Cerebellar cortex (tissue), 1 donor: ENCODE measurements around the gene JAML.
A peak's percentile ranks its signal among the peaks of the same experiment; 100 is the strongest.

Experiments
- DNase-seq: peaks from one replicate; pipeline ENCODE4 v3.0.0-alpha.2; 2015; ENCODE audit warnings: low spot score

The JAML gene, protein sequence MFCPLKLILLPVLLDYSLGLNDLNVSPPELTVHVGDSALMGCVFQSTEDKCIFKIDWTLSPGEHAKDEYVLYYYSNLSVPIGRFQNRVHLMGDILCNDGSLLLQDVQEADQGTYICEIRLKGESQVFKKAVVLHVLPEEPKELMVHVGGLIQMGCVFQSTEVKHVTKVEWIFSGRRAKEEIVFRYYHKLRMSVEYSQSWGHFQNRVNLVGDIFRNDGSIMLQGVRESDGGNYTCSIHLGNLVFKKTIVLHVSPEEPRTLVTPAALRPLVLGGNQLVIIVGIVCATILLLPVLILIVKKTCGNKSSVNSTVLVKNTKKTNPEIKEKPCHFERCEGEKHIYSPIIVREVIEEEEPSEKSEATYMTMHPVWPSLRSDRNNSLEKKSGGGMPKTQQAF

DNA sequence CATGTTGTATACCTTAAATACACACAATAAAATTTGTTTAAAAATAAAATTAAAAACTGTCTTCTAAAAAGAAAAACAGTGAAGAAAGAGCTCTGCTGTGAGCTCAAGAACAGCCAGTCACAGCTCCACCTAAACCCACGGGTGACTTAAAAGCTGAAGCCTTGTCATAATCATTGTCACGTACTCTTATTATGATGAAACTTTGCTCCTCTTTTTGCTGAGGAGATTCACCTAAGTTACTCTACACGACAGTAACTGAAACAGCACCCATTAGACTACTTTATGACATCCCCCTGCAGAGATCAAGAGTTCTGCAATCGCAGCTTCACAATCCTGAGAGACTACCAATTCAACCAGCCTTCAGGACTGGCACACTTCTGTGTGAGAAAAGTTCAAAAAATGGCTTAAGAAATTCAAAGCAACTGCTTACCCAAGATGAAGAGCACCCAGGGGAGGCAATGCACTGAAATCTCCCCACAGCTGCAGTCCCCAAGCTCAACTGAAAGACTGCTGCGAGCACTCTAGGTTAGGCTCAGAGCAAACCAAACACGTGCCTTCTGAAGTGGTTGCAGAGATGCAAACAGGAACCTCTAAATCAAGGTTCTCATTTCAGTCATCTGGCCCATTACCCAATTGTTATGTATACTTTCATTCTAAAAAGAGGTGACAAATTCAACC, at the start of gene JAML:
JAML (minus strand) TSS at position 501 of the 678 bp plus-strand sequence. CDS start 10,145 bp downstream, outside the sequence.
- DNase-seq, result no peak

DNA sequence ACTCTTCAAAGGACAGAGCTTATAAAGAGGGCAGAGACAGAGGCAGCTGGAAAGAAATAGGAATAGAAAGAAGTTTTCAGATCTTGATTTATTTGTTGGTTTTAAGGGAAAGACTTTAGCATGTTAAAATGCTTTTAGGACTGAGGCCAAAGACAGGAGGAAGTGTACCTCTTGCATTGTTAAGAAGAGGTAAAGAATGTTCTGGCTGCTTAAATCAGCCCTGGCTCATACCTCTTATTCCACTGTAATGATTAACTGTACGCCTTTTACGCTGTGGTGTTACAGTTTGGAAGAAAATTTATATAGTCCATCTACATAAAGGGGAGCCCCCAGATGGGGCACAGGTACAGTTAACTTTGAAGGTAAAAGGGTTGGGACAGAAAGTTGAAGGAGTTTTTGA, 49.4 kb upstream of the JAML start:
- DNase-seq, result no peak

DNA sequence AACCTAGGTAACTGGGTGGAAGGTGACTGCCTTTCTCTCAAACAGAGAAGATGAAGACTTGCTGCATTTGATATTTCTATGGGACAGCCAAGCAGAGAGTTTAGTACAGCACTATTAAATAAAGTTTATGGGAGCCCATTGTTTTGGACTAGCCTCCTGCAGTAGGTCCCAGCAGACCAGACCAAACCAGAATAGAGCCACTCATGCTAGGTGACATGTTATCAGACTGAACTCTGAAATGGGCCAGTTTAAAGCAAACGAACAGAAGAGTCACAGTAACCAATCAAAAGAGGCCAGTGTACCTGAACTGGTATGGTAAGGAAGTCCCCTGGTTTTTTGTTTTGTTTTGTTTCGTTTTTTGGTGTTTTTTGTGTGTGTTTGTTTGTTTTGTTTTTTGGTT, 47.2 kb upstream of the JAML start:
- DNase-seq, result no peak

DNA sequence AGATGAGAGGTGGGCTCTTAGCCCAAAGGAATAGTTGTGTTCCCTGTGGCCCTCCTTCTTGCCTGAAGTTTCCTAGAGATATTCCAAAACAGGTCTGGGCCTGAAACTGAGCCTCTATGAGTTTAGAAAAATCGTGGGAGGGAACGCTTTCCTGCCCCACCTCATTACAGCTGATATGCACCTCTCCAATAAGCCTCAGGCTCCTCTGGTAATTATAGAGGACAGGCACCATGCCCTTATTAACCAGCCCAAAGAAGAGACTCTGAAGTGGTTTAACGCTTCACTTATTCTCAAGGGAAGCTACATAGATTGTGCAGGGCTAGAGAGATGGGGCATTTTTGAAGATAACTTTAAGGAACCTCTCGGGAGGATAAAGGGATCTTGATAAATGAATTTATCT, 42.7 kb upstream of the JAML start:
- no peak for DNase-seq

DNA sequence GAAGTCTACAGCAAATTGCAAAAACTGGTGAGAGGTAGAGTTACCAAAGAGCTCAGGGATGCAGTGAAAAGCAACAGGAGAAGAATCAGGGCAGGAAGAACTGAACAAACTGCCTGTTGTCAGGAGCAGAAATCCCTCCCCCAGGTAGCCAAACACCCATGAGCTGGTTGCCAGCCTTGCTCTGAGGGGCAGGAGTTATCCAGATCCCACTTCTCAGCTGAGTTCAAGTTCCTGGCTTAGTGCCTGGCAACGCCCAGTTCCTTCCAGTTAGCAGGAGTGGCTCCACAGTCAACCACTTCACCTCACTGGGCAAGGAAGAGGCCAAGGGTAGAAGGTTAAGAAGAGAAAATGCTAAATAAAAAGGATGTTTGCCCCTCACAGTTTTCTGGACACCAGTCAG, 41.1 kb upstream of the JAML start:
- no peak for DNase-seq

DNA sequence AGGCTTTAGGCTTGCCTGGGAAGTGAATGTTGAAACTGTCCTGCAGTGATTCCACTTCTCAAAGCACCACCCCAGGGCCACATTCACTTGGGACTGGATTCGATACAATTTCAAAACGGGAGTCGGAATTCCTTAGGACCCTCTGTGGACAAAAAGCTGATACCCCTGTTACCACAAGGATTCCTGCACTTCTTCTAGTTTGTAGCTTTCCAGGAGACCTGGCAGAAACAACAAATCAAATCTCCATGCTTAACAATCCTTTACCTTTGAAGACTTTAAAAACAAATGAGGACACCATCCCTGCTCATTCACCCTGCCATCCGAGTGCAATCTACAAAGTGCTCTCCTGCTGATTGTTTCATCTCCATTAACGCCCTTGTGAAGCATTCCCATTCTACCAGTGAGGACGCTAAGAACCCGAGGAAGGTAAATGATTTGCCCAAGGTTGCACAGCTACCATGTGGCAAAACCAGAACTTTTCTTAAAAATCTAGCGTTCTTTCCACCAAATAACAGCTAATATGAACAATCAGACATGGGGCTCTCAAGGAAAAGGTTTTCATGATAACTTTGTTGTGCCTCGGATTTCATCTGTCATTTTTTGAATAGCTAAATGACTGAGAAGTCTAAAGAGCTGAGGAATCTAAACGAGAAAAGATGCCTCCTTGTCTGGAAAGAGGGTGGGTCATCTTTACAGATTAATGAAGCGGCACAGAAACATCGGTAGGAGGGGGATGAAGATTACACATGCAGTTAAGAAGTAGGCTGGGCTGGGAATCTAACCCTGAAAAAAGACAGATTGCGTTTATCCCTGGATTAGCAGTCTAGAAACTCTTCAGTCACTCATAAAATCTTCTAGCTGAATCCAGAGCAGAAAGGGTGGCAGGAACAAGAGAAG, 40.0 kb upstream of the JAML start:
- DNase-seq, result no peak

DNA sequence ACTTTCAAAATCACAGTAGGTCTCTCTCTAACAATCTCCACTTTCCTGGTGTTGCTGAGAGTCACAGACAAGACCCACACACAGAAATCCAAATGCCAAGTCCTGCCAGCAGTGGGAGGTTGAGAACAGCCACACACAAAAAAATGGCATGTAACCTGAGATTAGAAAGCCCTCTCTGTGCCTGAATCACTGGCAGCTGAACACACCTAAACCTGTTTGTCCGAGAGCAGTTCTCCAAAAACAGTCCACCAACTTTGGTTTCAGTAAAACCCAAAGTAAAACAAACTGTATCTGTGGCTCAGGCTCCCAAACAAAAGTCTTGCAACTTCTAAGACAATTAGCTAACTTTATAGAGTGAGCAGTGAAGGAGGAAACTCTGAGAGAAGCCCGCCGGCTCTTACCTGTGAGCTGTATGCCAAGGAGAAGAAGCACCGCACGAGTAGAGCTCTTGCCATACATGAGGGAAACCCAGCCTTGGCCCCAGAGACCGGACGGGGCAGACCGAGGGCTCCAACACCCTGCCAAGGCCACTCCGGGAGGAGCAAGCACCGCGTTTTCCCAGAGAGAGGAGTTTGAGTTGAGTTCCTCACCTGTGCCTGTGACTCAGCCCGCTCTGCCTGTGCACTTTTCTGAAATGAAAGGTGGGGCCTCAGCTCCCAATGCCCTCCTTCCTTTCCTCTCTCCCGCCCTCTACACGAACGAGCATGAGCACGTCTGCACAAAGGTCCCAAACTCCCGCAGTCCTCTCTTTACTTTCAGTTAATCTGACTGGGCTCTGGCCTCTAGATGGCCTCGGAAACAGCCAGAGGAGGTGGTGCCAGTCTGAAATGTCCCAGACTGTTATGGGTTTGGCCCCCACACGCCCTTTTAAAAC, 39.1 kb upstream of the JAML start, which contains the start of gene MPZL2:
MPZL2 (minus strand) TSS at position 603 of the 874 bp plus-strand sequence; CDS start at position 459, 144 bp downstream.
- DNase-seq, result no peak

DNA sequence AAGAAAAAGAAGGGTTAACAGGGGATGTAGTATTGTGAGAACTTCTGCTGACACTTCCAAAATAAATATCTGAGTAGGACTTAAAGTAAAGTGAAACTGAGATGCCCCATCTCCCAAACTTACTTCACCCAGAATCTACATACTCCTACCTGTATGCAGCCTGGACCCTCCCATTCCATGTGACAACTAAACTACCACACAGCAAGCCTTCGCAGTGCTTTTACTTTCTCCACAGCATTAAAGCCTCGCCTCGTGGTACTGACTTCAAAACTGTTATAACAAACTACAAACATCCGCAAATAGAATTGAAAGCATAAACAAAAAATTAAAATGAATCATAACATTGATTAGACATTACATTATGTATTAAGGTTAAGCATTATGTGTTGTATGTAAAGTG, 38.3 kb upstream of the JAML start:
- DNase-seq, result no peak

DNA sequence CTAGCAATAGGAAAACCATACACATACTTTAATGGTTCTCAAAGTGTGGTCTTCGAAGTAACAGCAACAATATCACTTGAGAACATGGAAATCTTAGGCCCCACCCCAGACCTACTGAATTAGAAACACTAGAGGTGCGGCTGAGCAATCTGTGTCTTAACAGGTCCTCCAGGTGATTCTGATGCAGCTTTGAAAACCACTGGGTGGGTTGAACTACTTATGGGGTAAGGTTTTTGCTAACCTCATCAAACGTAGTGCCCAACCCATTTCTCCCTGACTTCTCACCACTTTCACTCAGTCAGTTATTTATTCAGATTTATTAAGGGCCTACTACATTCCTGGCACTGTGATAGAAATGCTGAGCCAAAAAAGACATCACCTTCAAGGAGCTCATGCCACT, 35.5 kb upstream of the JAML start:
- DNase-seq, result no peak

DNA sequence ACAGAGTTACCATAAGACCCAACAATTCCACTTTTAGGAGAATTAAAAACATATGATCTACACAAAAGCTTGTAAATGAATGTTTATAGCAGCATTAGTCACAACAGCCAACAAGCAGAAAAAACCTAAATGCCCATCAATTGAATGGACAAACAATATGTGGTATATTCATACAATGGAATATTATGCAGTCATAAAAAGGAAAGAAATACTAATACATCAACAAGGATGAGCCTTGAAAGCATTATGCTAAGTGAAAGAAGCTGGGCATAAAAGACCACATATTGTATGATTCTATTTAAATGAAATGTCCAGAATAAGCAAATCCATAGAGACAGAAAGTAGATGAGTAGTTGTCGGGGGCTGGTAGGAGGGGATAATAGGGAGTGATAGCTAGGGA, 34.3 kb upstream of the JAML start:
- no peak for DNase-seq

DNA sequence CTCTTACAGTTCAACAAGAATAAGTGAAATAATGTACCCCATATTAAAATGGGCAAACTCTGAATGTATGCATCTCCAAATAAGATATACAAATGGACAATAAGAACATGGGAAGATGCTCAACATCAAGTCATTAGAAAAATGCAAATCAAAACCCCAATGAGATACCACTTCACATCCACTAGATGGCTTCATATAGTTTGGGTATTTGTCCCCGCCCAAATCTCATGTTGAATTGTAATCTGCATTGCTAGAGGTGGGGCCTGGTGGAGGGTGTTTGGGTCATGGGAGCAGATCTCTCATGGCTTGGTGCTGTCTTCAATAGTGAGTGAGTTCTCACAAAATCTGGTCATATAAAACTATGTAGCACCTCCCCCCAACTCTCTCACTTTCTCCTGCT, 33.6 kb upstream of the JAML start:
- no peak for DNase-seq

DNA sequence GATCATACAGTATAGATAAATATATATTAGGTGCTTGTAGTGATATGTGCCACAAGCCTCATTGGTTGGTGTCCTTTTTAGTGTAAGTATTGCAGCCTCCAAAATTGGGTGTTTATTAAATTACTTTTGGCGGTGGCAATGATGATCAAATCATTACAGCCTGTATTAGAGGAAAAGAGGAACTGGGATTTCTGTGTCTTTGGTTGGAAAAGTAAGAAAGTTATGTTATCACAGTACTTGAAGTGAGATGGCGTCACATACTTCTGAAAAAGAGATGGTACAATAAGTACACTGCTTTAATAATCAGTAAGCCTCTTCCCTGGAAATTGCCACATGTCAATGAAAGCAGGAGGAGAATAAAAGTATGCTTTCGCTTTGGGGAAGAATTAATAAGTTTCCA, 27.9 kb upstream of the JAML start:
- DNase-seq, result no peak

DNA sequence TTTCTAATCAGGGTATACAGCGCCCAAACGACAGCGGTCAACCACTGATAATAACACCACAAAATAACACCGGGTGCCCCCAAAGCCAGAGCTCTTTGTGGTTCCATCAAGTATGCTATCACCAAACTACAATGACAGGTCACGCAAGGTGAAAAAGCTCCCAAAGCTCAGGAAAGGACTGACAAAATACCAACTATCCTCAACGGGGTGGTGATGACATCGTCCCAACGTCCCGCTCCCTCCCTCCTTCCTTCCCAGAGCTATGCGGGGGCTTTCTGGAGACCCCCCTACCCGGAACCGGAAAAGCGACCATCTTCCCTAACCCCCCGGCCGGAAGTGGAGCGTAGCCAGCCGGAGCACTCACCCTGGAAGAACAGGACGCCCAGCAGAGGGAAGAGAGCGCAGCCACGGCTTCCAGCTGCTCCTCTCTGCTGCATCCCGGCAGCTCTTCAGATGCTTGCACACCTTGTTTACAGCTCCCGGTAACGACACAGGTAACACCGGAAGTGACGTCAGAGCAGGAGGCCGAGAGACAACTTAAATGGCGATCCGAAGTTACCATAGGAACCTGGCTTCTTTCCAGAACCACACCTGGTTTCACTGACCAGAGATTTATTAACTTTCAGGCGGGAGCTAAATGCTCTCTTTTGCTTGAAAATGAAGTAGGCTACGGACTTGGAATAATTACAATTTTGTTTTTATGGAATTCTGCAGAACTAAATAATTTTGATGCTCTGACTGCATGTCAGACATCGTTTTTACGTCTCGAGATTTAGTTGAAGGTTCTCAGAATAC, 27.2 kb upstream of the JAML start, which contains the start of gene MPZL3:
MPZL3 (minus strand) TSS at position 508 of the 795 bp plus-strand sequence; CDS start at position 437, 71 bp downstream.
- DNase-seq, result peak; percentile 91

DNA sequence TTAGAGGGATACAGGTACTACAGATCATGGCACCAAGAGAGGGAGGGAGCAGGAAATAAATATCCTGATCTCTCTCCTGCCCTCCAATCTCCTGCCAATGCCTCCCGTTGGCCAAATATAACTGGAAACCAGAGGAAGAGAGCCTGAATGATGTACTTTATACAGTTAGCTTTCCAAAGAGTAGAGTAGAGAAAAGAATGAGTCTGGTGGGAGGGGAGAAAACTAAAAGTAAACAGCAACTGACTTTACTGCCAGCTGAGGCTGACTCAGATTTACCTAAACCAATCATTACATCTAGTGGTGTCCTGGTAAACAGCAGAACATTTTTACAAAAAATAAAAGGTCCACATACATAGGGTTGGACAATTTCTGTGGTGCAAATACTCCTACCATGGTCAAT, 22.2 kb upstream of the JAML start:
- no peak for DNase-seq

DNA sequence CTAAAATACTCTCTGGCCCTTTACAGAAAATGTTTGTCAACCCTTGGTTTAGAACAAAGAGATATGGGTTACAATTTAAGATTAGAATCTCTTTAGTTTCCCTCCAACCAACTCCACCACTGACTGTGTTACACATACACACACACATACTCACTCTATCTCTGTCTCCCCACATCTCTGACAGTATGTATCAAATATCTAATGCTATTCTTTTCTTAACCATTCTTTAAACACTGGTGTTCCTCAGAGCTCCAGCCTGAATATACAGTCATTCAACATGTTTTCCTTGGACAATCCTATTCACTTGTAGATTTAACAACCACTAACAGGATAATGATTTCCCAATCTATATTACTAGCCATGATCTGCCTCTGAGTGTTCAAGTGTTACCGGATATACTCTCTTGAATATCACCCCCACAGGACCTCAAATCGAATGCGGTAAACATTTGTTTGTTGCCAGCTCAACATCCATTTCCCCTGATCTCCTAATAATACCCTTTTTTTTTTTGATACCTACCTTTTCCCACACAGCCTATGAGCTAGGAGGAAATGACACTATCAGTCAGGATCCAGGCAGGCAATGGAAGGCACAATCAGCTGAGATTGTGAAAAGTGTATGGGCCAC, 21.2 kb upstream of the JAML start:
- no peak for DNase-seq

DNA sequence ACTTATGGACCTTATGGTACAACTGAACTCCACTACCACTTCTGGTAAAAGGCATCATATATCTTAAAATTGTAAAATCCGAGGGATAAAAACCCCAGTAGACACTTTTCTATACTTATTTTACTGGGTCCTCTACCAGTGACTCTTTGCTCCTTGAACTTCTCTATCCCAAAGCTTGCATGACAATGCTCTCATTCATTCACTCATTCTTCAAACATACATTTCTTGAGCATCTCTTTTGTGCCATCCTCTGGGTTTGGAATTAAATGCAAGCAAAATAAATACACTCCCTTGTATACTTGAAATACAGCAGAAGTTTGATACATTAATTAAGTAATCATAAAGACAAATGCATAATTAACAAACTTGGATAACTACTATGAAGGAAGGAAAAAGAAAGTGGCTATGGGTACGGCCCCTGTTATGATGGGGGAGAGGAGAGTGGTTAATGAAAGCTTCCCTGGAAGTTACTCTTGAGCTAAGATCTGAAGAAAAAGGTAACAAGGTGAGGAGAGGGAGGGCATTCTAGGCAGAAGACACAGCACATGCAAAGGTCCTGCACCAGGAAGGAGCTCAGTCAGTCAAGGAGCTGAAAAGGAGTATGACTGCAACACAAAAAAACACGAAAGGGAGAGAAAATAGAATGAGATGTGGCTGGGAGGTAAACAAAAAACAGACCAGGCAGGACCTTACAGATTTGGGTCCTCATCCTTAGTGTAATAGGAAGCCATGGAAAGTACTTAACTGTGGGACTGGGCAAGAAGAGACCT, 19.4 kb upstream of the JAML start:
- DNase-seq, result no peak

DNA sequence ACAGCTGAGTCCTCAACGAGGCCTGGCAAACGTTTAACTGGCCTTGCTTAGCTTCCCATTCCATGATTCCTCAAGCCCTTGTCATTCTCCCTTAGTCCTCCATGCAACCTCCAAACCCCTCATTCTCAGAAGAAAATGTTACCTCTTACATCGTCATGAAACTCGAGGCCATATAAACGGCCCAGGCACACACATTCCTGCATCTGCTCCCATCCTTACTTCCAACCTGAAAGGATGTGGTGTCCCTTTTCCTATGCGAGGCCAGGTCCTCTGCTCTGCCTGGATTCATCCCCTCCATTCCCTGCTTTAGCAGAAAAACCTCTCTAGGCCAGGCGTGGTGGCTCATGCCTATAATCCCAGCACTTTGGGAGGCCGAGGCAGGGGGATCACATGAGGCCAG, 18.4 kb upstream of the JAML start:
- no peak for DNase-seq

DNA sequence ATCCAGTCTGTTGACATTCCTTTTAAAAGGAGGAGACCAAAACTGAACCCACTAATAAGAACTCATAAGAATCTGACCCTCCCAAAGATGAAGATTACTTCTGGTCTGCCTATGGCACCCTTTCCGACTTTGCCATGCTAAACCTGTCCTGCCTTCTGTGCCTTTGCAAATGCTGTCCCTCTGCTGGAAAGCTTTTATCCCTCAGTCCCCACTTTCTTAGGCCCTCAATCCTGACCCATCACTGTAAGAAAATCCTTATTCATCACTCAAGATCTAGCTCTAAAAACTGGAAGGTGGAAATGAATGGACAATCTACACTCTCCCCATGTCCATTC, 16.9 kb upstream of the JAML start:
- DNase-seq, result no peak

DNA sequence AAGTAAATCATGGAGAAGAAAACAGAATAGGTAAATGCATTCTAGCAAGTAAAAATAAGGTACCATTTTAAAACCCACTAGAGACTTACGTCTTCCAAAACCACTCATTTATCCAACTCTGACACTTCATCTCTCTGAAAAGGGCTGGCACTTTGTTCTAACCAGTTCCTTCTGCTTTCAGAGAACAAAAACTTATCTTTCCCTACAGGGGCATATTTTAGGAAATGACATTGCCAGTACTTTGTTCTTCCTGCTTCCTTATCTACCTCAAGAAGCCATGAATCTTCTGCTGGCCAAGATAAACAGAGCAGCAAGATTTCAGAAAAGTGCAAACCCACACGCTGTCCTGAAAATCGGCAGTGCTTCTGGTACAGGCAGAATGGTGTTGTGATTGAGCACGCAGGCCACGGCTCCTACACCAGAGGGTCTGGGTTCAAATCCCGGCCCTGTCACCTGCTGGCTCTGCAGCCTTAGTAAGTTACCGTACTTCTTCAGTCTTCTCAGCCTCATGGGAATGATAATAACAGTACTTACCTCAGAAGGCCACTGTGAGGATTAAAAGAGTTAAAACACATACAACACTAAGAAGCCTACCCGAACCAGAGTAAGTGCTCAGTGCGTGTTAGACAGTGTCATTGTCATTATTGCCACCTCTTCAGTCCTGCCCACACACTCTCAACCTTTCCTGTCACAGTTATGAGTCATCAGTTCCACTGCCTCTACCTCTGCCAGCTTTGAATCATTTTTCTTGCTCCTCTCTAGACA, 16.4 kb upstream of the JAML start:
- no peak for DNase-seq
